WTC11 (cell line): ENCODE measurements around the gene GBP5. TPM values are rescaled to one million over a fixed set of nuclear protein-coding genes. Genes with fewer than 3 reads are reported as not detected.
"Not testable (repeated sequence)": the region's sequence is repeated elsewhere in the genome, so short reads cannot be mapped to it uniquely, and the experiment has no call there.

Source experiments
- ATAC-seq: fragments of 200-7000 bp; cut with Tn5 transposase; 2 replicates; pipeline ENCODE4 v1.10.0; 2021; ENCODE audit warnings: mild to moderate bottlenecking, moderate library complexity
- CTCF ChIA-PET: fragments of 300-600 bp; sonication (Branson Sonifier 250); formaldehyde crosslinking; loops from one replicate; lab custom pipeline; 2021; ENCODE audit warnings: antibody characterized with exemption; lab: Charles Lee
- POLR2A ChIA-PET: fragments of 350-600 bp; sonication (Branson Sonifier 250); formaldehyde crosslinking; loops from one replicate; lab custom pipeline; 2021; ENCODE audit warnings: antibody characterized with exemption; lab: Charles Lee
- DNase-seq: peaks from one replicate; pipeline ENCODE4 v3.0.0; 2021; ENCODE audit warnings: low spot score
- H3K27ac Mint-ChIP-seq: 2 replicates; pipeline ENCODE4 v1.8.0; 2021; ENCODE audit warnings: mixed read lengths
- H3K27me3 Mint-ChIP-seq: 2 replicates; pipeline ENCODE4 v1.8.0; 2021; ENCODE audit warnings: low read depth, mild to moderate bottlenecking, moderate library complexity, mixed read lengths
- H3K36me3 Mint-ChIP-seq: 2 replicates; pipeline ENCODE4 v1.8.0; 2021; ENCODE audit warnings: mixed read lengths
- H3K4me1 Mint-ChIP-seq: 2 replicates; pipeline ENCODE4 v1.8.0; 2022; ENCODE audit warnings: mixed read lengths
- H3K4me3 Mint-ChIP-seq: 2 replicates; pipeline ENCODE4 v1.8.0; 2021; ENCODE audit warnings: mild to moderate bottlenecking, moderate library complexity, mixed read lengths
- H3K9me3 Mint-ChIP-seq: 2 replicates; pipeline ENCODE4 v1.8.0; 2021; ENCODE audit warnings: mixed read lengths
- ATF1 ChIP-seq: sonication (generic); formaldehyde crosslinking; IDR thresholded peaks from 2 replicates; pipeline ENCODE4 v1.8.1; 2023; ENCODE audit warnings: mild to moderate bottlenecking, moderate library complexity, missing genetic modification reagents
- ATF6 ChIP-seq: sonication (generic); formaldehyde crosslinking; IDR thresholded peaks from 2 replicates; pipeline ENCODE4 v1.8.1; 2023; ENCODE audit warnings: mild to moderate bottlenecking, missing genetic modification reagents
- E2F4 ChIP-seq: sonication (generic); formaldehyde crosslinking; IDR thresholded peaks from 2 replicates; pipeline ENCODE4 v1.8.1; 2022; ENCODE audit warnings: low read depth, mild to moderate bottlenecking, moderate library complexity, missing genetic modification reagents, borderline replicate concordance
- GRHL2 ChIP-seq: fragments of 250-450 bp; sonication (Bioruptor Pico); IDR thresholded peaks from 2 replicates; pipeline ENCODE4 v1.8.0; 2022; ENCODE audit warnings: mild to moderate bottlenecking, moderate library complexity; ENCODE audit not compliant: insufficient replicate concordance, severe bottlenecking
- NFATC4 ChIP-seq: fragments of 250-450 bp; sonication (Bioruptor Pico); IDR thresholded peaks from 2 replicates; pipeline ENCODE4 v1.9.0; 2021; ENCODE audit warnings: mild to moderate bottlenecking
- NFE2L1 ChIP-seq: sonication (generic); formaldehyde crosslinking; IDR thresholded peaks from 2 replicates; pipeline ENCODE4 v1.8.1; 2023; ENCODE audit warnings: missing genetic modification reagents
- PRRX2 ChIP-seq: fragments of 250-450 bp; sonication (Bioruptor Pico); IDR thresholded peaks from 2 replicates; pipeline ENCODE4 v1.8.0; 2021; ENCODE audit warnings: mild to moderate bottlenecking
- SMAD3 ChIP-seq: sonication (generic); formaldehyde crosslinking; IDR thresholded peaks from 2 replicates; pipeline ENCODE4 v1.8.0; 2022; ENCODE audit warnings: missing genetic modification reagents, mild to moderate bottlenecking, borderline replicate concordance
- STAT6 ChIP-seq: sonication (generic); formaldehyde crosslinking; conservative IDR thresholded peaks from 2 replicates; pipeline ENCODE4 v1.8.1; 2023; ENCODE audit warnings: mild to moderate bottlenecking, low read depth, missing genetic modification reagents, moderate library complexity
- USF1 ChIP-seq: sonication (generic); formaldehyde crosslinking; IDR thresholded peaks from 2 replicates; pipeline ENCODE4 v1.8.0; 2022; ENCODE audit warnings: mild to moderate bottlenecking, missing genetic modification reagents
- USF2 ChIP-seq: sonication (generic); formaldehyde crosslinking; IDR thresholded peaks from 2 replicates; pipeline ENCODE4 v1.8.1; 2023; ENCODE audit warnings: mild to moderate bottlenecking, missing genetic modification reagents, moderate library complexity
- ZNF281 ChIP-seq: sonication (generic); formaldehyde crosslinking; IDR thresholded peaks from 2 replicates; pipeline ENCODE4 v1.8.0; 2023; ENCODE audit warnings: mild to moderate bottlenecking, missing genetic modification reagents
- ZNF512 ChIP-seq: sonication (generic); formaldehyde crosslinking; IDR thresholded peaks from 2 replicates; pipeline ENCODE4 v1.8.1; 2022; ENCODE audit warnings: missing genetic modification reagents, borderline replicate concordance
- total RNA-seq: library from RNA; stranded (reverse); gene quantifications from 3 replicates; pipeline ENCODE4 v1.2.3, GENCODE V29; 2021

Gene GBP5
- total RNA-seq, 1 experiment from 2014 or later: 0.17 TPM

GRCh38 chr1:89259283-89259971 is 13.2 kb downstream of the GBP5 start:
- ChIA-PET CTCF (interaction anchor here (1.1 kb wide), 1 partner anchor 146 kb away, joined by 3 read pairs; no protein-coding TSS in a partner anchor), POLR2A (no interaction called here)
- no peak for ATAC-seq

GRCh38 chr1:89257041-89257440 is 15.6 kb downstream of the GBP5 start:
- no peak for DNase-seq
- Mint-ChIP-seq H3K27ac (no peak overlapping the region), H3K4me1 (peaks cover 10% of the 10 kb centered on the region), H3K27me3 (no peaks in the 10 kb centered on the region), H3K36me3 (no peaks in the 10 kb centered on the region), H3K4me3 (no peak overlapping the region), H3K9me3 (no peaks in the 10 kb centered on the region)
- no peak for TF ChIP-seq NFATC4 (CRISPR knock-in tag)
- ChIA-PET POLR2A (no interaction called here), CTCF (no interaction called here)
- ATAC-seq: no peak

More at GRCh38 chr1:89259283-89259971, 13.2 kb downstream of the GBP5 start:
- no peak for DNase-seq
- no peaks in the 10 kb centered on the region for H3K27me3 Mint-ChIP-seq
- H3K27ac Mint-ChIP-seq: no peak overlapping the region
- H3K4me1 Mint-ChIP-seq: peaks cover 15% of the 10 kb centered on the region
- H3K36me3 Mint-ChIP-seq: no peaks in the 10 kb centered on the region
- TF ChIP-seq PRRX2 (CRISPR knock-in tag) (no peak), ATF1 (no peak), USF2 (CRISPR knock-in tag) (no peak), USF1 (CRISPR knock-in tag) (no peak), SMAD3 (CRISPR knock-in tag) (no peak), ZNF281 (CRISPR knock-in tag) (no peak), ZNF512 (no peak), NFE2L1 (no peak)
- H3K9me3 Mint-ChIP-seq: no peaks in the 10 kb centered on the region
- H3K4me3 Mint-ChIP-seq: no peak overlapping the region

- not testable (repeated sequence) for H3K27me3 Mint-ChIP-seq
Observed at GRCh38 chr1:89255581-89255980, 17.1 kb downstream of the GBP5 start.

GRCh38 chr1:89254658-89255287 is 17.9 kb downstream of the GBP5 start:
- H3K36me3 Mint-ChIP-seq: no peaks in the 10 kb centered on the region
- POLR2A ChIA-PET: no interaction called here
- ATAC-seq (no peak), DNase-seq (no peak)
- H3K27ac Mint-ChIP-seq: no peak overlapping the region
- no peak overlapping the region for H3K4me3 Mint-ChIP-seq
- H3K27me3 Mint-ChIP-seq: no peaks in the 10 kb centered on the region
- H3K4me1 Mint-ChIP-seq: peaks cover under 1% of the 10 kb centered on the region; the same call in 1 of the 2 replicates
- no peaks in the 10 kb centered on the region for H3K9me3 Mint-ChIP-seq
- CTCF ChIA-PET: no interaction called here
- TF ChIP-seq STAT6 (CRISPR knock-in tag): no peak
- no peak for TF ChIP-seq GRHL2 (CRISPR knock-in tag)
- no peak for TF ChIP-seq ATF6 (CRISPR knock-in tag)
- TF ChIP-seq E2F4: no peak
- no peak for TF ChIP-seq ATF1

More at GRCh38 chr1:89255581-89255980, 17.1 kb downstream of the GBP5 start:
- POLR2A ChIA-PET, H3K4me3 Mint-ChIP-seq, ATAC-seq, H3K27ac Mint-ChIP-seq, DNase-seq, H3K9me3 Mint-ChIP-seq, H3K36me3 Mint-ChIP-seq, H3K4me1 Mint-ChIP-seq, CTCF ChIA-PET: not testable (repeated sequence)
